Ascending aorta (tissue), 2 donors: ENCODE data around the gene SLC7A8. TPM values are rescaled to one million over a fixed set of nuclear protein-coding genes. Genes with fewer than 3 reads are reported as not detected.

ENCODE experiments used
- DNase-seq, 2 donors: peaks; one replicate each; pipeline ENCODE4 v3.0.0-alpha.2; 2019; ENCODE audit warnings: low spot score in 2 of 2
- H3K27ac ChIP-seq, 2 donors: fragments of 200-600 bp; sonication (generic); one replicate each; pipeline ENCODE4 v1.5.1; 2016 to 2017; ENCODE audit warnings: mild to moderate bottlenecking in 1 of 2
- H3K27me3 ChIP-seq: fragments of 200-600 bp; sonication (generic); one replicate; pipeline ENCODE4 v1.5.1; 2017
- H3K36me3 ChIP-seq, 2 donors: fragments of 200-600 bp; sonication (generic); one replicate each; pipeline ENCODE4 v1.5.1; 2016
- H3K4me1 ChIP-seq, 2 donors: fragments of 200-600 bp; sonication (generic); one replicate each; pipeline ENCODE4 v1.5.1; 2016 to 2017; ENCODE audit warnings: mild to moderate bottlenecking in 1 of 2
- H3K4me3 ChIP-seq, 2 donors: fragments of 200-600 bp; sonication (generic); one replicate each; pipeline ENCODE4 v1.5.1; 2016 to 2017; ENCODE audit warnings: mild to moderate bottlenecking in 1 of 2
- H3K9me3 ChIP-seq, 2 donors: fragments of 200-600 bp; sonication (generic); one replicate each; pipeline ENCODE4 v1.5.1; 2016
- intact Hi-C: fragments of 100-400 bp; cut with DNase I; formaldehyde crosslinking; loops from one replicate; pipeline ENCODE4 v1.15.1; 2023
- total RNA-seq: library from RNA; depleted of rRNA; stranded (reverse); fragments of >200 nt; gene quantifications from one replicate; pipeline ENCODE4 v1.1.0, GENCODE V29; 2016
- TF ChIP-seq, protein P1 (sequence below), 3 experiments: fragments of 200-600 bp in 2 of 3; fragments of 450-650 bp in 1 of 3; sonication (generic) in 2 of 3; IDR thresholded peaks; one replicate each; pipeline ENCODE4 v1.5.1; 2016 to 2019; ENCODE audit warnings: antibody characterized with exemption in 3 of 3, mild to moderate bottlenecking in 1 of 3, moderate library complexity in 1 of 3

SLC7A8 gene
- total RNA-seq, 1 donor from 2014 or later, result 59.9 TPM

DNA sequence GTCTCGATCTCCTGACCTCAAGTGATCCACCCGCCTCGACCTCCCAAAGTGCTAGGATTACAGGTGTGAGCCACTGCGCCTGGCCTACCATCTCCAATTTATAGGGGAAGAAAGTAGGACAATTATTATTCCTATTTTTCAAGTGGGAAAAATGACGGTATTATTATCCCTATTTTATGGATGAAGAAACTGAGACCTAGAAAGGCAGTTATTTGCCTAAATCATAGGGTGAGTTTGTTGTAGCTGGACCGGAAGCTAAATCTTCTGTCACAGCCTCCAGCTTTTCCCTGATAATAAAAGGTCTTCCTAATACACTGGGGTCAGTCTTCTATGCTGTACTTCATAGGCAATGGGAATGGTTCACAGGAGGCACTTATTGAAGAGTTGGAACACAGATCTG lies 13.8 kb downstream of the SLC7A8 start:
- TF ChIP-seq, protein P1, sequence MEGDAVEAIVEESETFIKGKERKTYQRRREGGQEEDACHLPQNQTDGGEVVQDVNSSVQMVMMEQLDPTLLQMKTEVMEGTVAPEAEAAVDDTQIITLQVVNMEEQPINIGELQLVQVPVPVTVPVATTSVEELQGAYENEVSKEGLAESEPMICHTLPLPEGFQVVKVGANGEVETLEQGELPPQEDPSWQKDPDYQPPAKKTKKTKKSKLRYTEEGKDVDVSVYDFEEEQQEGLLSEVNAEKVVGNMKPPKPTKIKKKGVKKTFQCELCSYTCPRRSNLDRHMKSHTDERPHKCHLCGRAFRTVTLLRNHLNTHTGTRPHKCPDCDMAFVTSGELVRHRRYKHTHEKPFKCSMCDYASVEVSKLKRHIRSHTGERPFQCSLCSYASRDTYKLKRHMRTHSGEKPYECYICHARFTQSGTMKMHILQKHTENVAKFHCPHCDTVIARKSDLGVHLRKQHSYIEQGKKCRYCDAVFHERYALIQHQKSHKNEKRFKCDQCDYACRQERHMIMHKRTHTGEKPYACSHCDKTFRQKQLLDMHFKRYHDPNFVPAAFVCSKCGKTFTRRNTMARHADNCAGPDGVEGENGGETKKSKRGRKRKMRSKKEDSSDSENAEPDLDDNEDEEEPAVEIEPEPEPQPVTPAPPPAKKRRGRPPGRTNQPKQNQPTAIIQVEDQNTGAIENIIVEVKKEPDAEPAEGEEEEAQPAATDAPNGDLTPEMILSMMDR (IDR thresholded peaks at IDR 0.05), result no peak
- intact Hi-C loops, result no loop called here
- Histone ChIP-seq H3K27me3 (no peaks in the 10 kb centered on the region), H3K4me1 (peaks cover 0 to 11% of the 10 kb centered on the region in 2 donors), H3K27ac (no peak overlapping the region), H3K9me3 (no peaks in the 10 kb centered on the region), H3K4me3 (no peak overlapping the region), H3K36me3 (peaks cover 13 to 29% of the 10 kb centered on the region in 2 donors)
- no peak for DNase-seq

DNA sequence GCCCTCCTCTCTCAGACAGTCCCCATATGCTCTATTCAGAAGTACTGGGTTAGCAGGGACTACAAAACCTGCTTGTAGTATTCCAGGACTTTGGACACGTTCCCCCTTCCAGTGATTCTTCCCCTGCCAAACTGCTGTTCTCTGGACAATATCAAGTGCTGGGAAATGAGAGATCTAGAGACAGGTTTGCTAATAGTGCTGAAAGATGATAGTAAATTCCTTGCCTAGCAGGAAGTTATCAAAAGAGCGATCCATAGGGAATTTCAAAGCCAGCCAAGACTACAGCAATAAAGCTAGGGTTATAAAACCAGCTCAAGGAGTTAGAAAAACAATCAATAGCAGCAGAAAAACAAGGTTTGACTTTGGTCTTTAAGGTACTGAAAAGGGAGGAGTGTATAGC lies 15.2 kb downstream of the SLC7A8 start:
- Histone ChIP-seq H3K4me3 (no peak overlapping the region), H3K27ac (no peak overlapping the region), H3K4me1 (peaks cover 0 to 2% of the 10 kb centered on the region in 2 donors), H3K9me3 (no peaks in the 10 kb centered on the region), H3K36me3 (peaks cover 13 to 42% of the 10 kb centered on the region in 2 donors), H3K27me3 (no peaks in the 10 kb centered on the region)
- intact Hi-C loops, result no loop called here
- DNase-seq, result peak in 1 of 2 donors; percentile 18
- TF ChIP-seq, protein P1 (IDR thresholded peaks at IDR 0.05), result no peak

DNA sequence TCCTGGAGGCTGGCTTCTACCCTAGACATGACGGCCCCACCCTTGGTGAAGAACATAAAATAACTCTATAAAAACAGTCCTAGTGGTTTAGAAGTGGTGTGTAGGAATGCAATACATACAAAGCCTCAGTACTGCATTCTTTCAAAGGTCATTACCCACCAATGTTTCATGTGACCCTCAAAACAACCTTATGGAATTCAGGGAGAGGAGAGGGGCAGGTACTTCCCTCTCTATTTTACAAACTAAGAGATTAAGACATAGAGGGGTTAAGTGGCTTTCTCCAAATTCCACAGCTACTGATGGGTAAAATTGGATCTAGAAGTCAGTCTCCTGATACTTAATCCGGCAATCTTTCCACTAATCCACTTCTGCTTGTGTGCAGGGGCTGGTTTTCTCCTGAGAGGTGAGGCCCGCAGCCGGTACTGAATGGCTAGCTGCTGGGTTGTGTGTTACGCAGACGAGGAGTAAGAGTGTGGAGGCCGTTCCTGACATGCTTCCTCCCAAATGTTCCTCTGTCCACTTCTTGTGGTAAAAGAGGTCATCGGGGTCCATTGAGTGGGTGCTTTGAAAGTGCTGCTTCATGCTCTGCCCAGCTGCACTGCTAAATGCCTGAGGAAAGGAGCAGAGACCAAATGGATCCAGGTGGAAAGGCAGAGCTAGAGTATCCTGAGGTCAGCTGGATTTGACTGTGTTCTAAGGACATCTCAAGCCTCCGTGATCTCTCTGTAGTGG lies 16.2 kb downstream of the SLC7A8 start:
- H3K36me3 ChIP-seq, result peaks cover 13 to 50% of the 10 kb centered on the region in 2 donors
- H3K4me1 ChIP-seq, result peaks cover 0 to 2% of the 10 kb centered on the region in 2 donors
- intact Hi-C loops, result no loop called here

DNA sequence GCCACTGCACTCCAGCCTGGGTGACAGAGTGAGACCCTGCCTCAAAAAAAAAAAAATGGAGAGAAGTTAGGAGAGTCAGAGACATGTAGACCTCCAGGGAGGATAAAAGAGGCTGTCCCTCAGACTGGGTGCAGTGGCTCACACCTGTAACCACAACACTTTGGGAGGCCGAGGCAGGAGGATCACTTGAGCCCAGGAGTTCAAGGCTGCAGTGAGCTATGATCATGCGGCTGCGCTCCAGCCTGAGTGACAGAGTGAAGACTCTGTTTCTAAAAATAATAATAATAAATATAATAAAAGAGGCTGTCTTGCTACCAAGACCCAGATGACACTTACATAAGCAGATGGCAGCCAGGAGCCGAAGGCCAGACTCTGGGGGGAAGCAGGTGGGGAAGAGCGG lies 18.5 kb downstream of the SLC7A8 start:
- no peak overlapping the region for H3K4me3 ChIP-seq
- DNase-seq, result no peak
- H3K27ac ChIP-seq, result no peak overlapping the region
- peaks cover 13 to 50% of the 10 kb centered on the region in 2 donors for H3K36me3 ChIP-seq
- no peaks in the 10 kb centered on the region for H3K9me3 ChIP-seq
- H3K4me1 ChIP-seq, result peaks cover 0 to 6% of the 10 kb centered on the region in 2 donors
- intact Hi-C loops, result no loop called here
- H3K27me3 ChIP-seq, result no peaks in the 10 kb centered on the region
- TF ChIP-seq, protein P1 (IDR thresholded peaks at IDR 0.05), result no peak

More for the DNA sequence above, 16.2 kb downstream of the SLC7A8 start:
- no peaks in the 10 kb centered on the region for H3K27me3 ChIP-seq
- DNase-seq, result peak in 1 of 2 donors; percentile 56
- H3K9me3 ChIP-seq, result no peaks in the 10 kb centered on the region
- no peak overlapping the region for H3K4me3 ChIP-seq
- TF ChIP-seq, protein P1 (IDR thresholded peaks at IDR 0.05), result no peak
- no peak overlapping the region for H3K27ac ChIP-seq

DNA sequence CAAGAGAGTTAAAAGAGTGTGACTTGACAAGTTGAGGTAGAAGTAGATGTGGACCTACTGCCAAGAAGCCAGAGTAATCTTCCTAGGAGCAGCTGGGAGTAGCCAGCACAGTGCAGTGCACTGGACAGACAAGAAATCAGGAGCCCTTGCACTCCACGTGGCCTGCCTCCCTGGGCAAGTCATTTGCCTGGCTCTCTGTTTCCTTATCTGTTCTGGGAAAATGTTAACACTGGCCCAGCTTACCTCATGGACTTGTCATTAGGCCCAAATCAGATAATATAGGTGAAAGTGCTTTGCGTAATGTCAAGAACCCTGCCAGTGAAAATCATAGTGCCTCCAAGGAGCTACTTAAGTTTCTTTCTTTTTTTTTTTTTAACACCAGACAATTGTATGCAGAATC lies 19.2 kb downstream of the SLC7A8 start:
- H3K27ac ChIP-seq, result no peak overlapping the region
- TF ChIP-seq, protein P1 (IDR thresholded peaks at IDR 0.05), result no peak
- intact Hi-C loops, result no loop called here
- no peaks in the 10 kb centered on the region for H3K27me3 ChIP-seq
- peaks cover 16 to 55% of the 10 kb centered on the region in 2 donors for H3K36me3 ChIP-seq
- H3K9me3 ChIP-seq, result no peaks in the 10 kb centered on the region
- H3K4me3 ChIP-seq, result no peak overlapping the region
- DNase-seq, result no peak
- H3K4me1 ChIP-seq, result peaks cover 0 to 6% of the 10 kb centered on the region in 2 donors
